Transverse colon (tissue), 4 donors: ENCODE results near the gene LRBA.

Source experiments
- CTCF ChIP-seq, 5 experiments: fragments of 200-600 bp in 3 of 5; fragments of 450-650 bp in 2 of 5; sonication (generic) in 3 of 5; IDR thresholded peaks; 1 replicate in 2 of 5; 2 replicates in 3 of 5; pipeline ENCODE4 v1.5.1; 2016 to 2017; ENCODE audit warnings: antibody characterized with exemption in 5 of 5, inconsistent platforms in 3 of 5, mild to moderate bottlenecking in 2 of 5, moderate library complexity in 1 of 5
- EP300 ChIP-seq: sonication (generic); formaldehyde crosslinking; IDR thresholded peaks from one replicate; pipeline ENCODE4 v1.6.1; 2017; ENCODE audit warnings: antibody characterized with exemption, low read depth
- POLR2A ChIP-seq: fragments of 450-650 bp; IDR thresholded peaks from one replicate; pipeline ENCODE4 v1.6.1; 2016; ENCODE audit warnings: antibody characterized with exemption, mild to moderate bottlenecking, moderate library complexity
- POLR2AphosphoS5 ChIP-seq, 3 donors: sonication (generic); formaldehyde crosslinking; IDR thresholded peaks; one replicate each; pipeline ENCODE4 v1.6.1; 2016; ENCODE audit warnings: antibody characterized with exemption in 3 of 3

GRCh38 chr4:150944660-150945059 lies 70.4 kb downstream of the LRBA start:
- TF ChIP-seq POLR2AphosphoS5 (IDR thresholded peaks at IDR 0.05), result no peak
- TF ChIP-seq CTCF (IDR thresholded peaks at IDR 0.05), result no peak
- TF ChIP-seq POLR2A, result no peak
- TF ChIP-seq EP300, result no peak
